ENCODE results near the gene OOSP3. TPM values are rescaled to one million over a fixed set of nuclear protein-coding genes. Genes with fewer than 3 reads are reported as not detected.

OOSP3 gene
- polyA plus RNA-seq, 1 donor (not counting 4 experiments of a cell fraction or from before 2014, with no cell fraction given) = 0.14 TPM

DNA sequence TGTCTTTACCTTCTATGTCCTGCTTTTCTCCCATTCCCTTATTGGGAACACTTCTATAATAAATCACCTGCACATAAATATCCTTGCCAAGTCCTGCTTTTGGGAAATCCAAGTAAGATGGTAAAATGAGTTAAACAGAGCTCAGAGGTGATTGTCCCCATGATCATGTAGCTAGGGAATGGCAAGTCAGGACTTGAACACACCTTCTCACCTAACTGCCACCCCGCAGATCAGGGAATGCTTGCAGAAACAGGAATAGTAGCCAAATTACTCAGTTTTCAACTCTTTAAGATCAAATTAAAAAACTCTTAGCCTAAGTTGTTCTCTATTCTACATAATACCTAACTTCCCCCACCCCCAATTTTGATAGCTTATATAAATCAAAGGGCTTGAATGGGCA is 16.0 kb downstream of the OOSP3 start:
- H3K9ac ChIP-seq (ENCODE audit: control insufficient read depth, extremely low read depth, insufficient read depth, low read length) = no peak overlapping the region
- no peaks in the 10 kb centered on the region for H3K9me1 ChIP-seq (ENCODE audit: control insufficient read depth, extremely low read depth, insufficient read depth, low read length)
- H3K4me1 ChIP-seq (ENCODE audit: control insufficient read depth, extremely low read depth, insufficient read depth, low read length) = peaks cover 9% of the 10 kb centered on the region
- no peak overlapping the region for H3K27ac ChIP-seq (ENCODE audit: control insufficient read depth, insufficient read depth, low read length)
- FAIRE-seq = peak; percentile 41
- DNase-seq (ENCODE audit: low read depth, low spot score) = no peak
- no peak overlapping the region for H2AFZ ChIP-seq (ENCODE audit: control insufficient read depth, low read length)
- no peaks in the 10 kb centered on the region for H3K9me3 ChIP-seq (ENCODE audit: control insufficient read depth, low read depth, low read length)
- H3K4me2 ChIP-seq (ENCODE audit: control insufficient read depth, extremely low read depth, insufficient read depth, low read depth, low read length) = peak overlapping the region; percentile 12
- dilution Hi-C loops (cut with MboI; ENCODE audit: extremely low pct_ligation_motif_present, low sequenced_read_pairs) = no loop called here
- H3K27me3 ChIP-seq (ENCODE audit: control insufficient read depth, extremely low read depth, insufficient read depth, low read length) = no peaks in the 10 kb centered on the region
- no peak for TF ChIP-seq EZH2 (IDR thresholded peaks at IDR 0.05; ENCODE audit: low read length)
- TF ChIP-seq, protein P1, sequence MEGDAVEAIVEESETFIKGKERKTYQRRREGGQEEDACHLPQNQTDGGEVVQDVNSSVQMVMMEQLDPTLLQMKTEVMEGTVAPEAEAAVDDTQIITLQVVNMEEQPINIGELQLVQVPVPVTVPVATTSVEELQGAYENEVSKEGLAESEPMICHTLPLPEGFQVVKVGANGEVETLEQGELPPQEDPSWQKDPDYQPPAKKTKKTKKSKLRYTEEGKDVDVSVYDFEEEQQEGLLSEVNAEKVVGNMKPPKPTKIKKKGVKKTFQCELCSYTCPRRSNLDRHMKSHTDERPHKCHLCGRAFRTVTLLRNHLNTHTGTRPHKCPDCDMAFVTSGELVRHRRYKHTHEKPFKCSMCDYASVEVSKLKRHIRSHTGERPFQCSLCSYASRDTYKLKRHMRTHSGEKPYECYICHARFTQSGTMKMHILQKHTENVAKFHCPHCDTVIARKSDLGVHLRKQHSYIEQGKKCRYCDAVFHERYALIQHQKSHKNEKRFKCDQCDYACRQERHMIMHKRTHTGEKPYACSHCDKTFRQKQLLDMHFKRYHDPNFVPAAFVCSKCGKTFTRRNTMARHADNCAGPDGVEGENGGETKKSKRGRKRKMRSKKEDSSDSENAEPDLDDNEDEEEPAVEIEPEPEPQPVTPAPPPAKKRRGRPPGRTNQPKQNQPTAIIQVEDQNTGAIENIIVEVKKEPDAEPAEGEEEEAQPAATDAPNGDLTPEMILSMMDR (optimal IDR thresholded peaks at IDR 0.05 in 1 of 3, IDR thresholded peaks at IDR 0.05 in 1 of 3, conservative IDR thresholded peaks at IDR 0.05 in 1 of 3; ENCODE audit: extremely low read depth in 1 of 3, insufficient read depth in 2 of 3, low read length in 3 of 3) = no peak
- no peaks in the 10 kb centered on the region for H3K79me2 ChIP-seq (ENCODE audit: control insufficient read depth, insufficient read depth, low read length)
- H4K20me1 ChIP-seq (ENCODE audit: control insufficient read depth, extremely low read depth, insufficient read depth, low read length) = no peaks in the 10 kb centered on the region
- H3K36me3 ChIP-seq (ENCODE audit: control insufficient read depth in 2 of 2, extremely low read depth in 1 of 2, insufficient read depth in 2 of 2, low read length in 2 of 2) = no peaks in the 10 kb centered on the region
- H3K4me3 ChIP-seq (ENCODE audit: control insufficient read depth in 2 of 3, extremely low read depth in 1 of 3, insufficient read depth in 2 of 3, low read depth in 1 of 3, low read length in 3 of 3) = no peak overlapping the region

DNA sequence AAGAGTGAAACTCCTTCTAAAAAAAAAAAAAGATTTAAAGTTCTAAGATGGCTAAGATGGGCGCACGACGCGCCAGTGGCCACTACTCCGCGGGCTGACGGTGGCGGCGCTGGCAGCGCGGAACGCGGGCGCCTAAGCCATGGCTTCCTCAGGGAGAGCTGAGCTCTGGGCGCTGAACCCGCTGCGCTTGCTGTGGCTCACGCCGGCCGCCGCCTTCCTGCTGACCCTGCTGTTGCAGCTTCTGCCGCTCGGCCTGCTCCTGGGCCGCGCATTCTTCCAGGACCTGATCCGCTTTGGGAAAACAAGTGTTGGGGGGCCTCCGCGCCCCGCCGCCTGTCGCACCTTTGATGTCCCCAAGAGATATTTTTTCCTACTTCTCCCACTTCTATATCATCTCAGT is 19.5 kb downstream of the OOSP3 start:
- DNase-seq (ENCODE audit: low read depth, low spot score) (no peak), FAIRE-seq (no peak)
- Histone ChIP-seq H3K79me2 (ENCODE audit: control insufficient read depth, insufficient read depth, low read length) (no peaks in the 10 kb centered on the region), H3K27me3 (ENCODE audit: control insufficient read depth, extremely low read depth, insufficient read depth, low read length) (no peaks in the 10 kb centered on the region), H2AFZ (ENCODE audit: control insufficient read depth, low read length) (no peak overlapping the region), H3K9ac (ENCODE audit: control insufficient read depth, extremely low read depth, insufficient read depth, low read length) (no peak overlapping the region), H3K27ac (ENCODE audit: control insufficient read depth, insufficient read depth, low read length) (no peak overlapping the region), H3K9me3 (ENCODE audit: control insufficient read depth, low read depth, low read length) (no peaks in the 10 kb centered on the region), H3K9me1 (ENCODE audit: control insufficient read depth, extremely low read depth, insufficient read depth, low read length) (no peaks in the 10 kb centered on the region), H3K4me2 (ENCODE audit: control insufficient read depth, extremely low read depth, insufficient read depth, low read depth, low read length) (no peak overlapping the region), H4K20me1 (ENCODE audit: control insufficient read depth, extremely low read depth, insufficient read depth, low read length) (no peaks in the 10 kb centered on the region), H3K4me1 (ENCODE audit: control insufficient read depth, extremely low read depth, insufficient read depth, low read length) (peaks cover 22% of the 10 kb centered on the region), H3K36me3 (ENCODE audit: control insufficient read depth in 2 of 2, extremely low read depth in 1 of 2, insufficient read depth in 2 of 2, low read length in 2 of 2) (no peaks in the 10 kb centered on the region), H3K4me3 (ENCODE audit: control insufficient read depth in 2 of 3, extremely low read depth in 1 of 3, insufficient read depth in 2 of 3, low read depth in 1 of 3, low read length in 3 of 3) (no peak overlapping the region)
- dilution Hi-C loops (cut with MboI; ENCODE audit: extremely low pct_ligation_motif_present, low sequenced_read_pairs) = no loop called here
- TF ChIP-seq EZH2 (IDR thresholded peaks at IDR 0.05; ENCODE audit: low read length) = no peak
- TF ChIP-seq, protein P1 (optimal IDR thresholded peaks at IDR 0.05 in 1 of 3, IDR thresholded peaks at IDR 0.05 in 1 of 3, conservative IDR thresholded peaks at IDR 0.05 in 1 of 3; ENCODE audit: extremely low read depth in 1 of 3, insufficient read depth in 2 of 3, low read length in 3 of 3) = no peak
